Left lung (tissue), 10 donors: ENCODE measurements around the gene ZEB2. TPM values are rescaled to one million over a fixed set of nuclear protein-coding genes. Genes with fewer than 3 reads are reported as not detected.

ENCODE experiments used
- ATAC-seq: fragments of 200-7000 bp; cut with Tn5 transposase; one replicate; pipeline ENCODE4 v1.9.1; 2020; ENCODE audit warnings: moderate library complexity
- DNase-seq, 4 donors: peaks; one replicate each; pipeline ENCODE4 v3.0.0-alpha.2; 2013 to 2020
- H3K27ac ChIP-seq, 2 donors: fragments of 200-600 bp; sonication (generic) in 1 of 2; one replicate each; pipeline versions ENCODE4 v1.5.0 to v1.8.0; 2020 to 2021
- H3K27me3 ChIP-seq, 2 donors: fragments of 200-600 bp; sonication (generic) in 1 of 2; one replicate each; pipeline versions ENCODE4 v1.5.0 to v1.8.0; 2020 to 2021
- H3K36me3 ChIP-seq, 2 donors: fragments of 200-600 bp; sonication (generic) in 1 of 2; one replicate each; pipeline versions ENCODE4 v1.5.0 to v1.8.0; 2020 to 2021
- H3K4me1 ChIP-seq, 2 donors: fragments of 200-600 bp; one replicate each; pipeline ENCODE4 v1.8.0; 2021
- H3K4me3 ChIP-seq, 2 donors: fragments of 200-600 bp; sonication (generic) in 1 of 2; one replicate each; pipeline versions ENCODE4 v1.5.0 to v1.8.0; 2020 to 2021; ENCODE audit warnings: mild to moderate bottlenecking in 1 of 2
- H3K9me3 ChIP-seq, 2 donors: fragments of 200-600 bp; sonication (generic) in 1 of 2; one replicate each; pipeline versions ENCODE4 v1.5.0 to v1.8.0; 2020 to 2021
- intact Hi-C, 2 donors: fragments of 100-400 bp; cut with DNase I; formaldehyde crosslinking; loops; one replicate each; pipeline versions ENCODE4 v1.11.2 to v1.14.2; 2022
- polyA plus RNA-seq, 6 donors: library from polyadenylated mRNA; unstranded; fragments of 120-200 nt; gene quantifications; one replicate each; pipeline ENCODE4 v1.2.1, GENCODE V29; 2013; ENCODE audit not compliant: insufficient read length in 6 of 6
- total RNA-seq, 2 donors: library from RNA; stranded (reverse); fragmentation: NEBNext Ultra II Directional; extraction: Animal tissue kit (Norgen Biotek cat#: 25700); gene quantifications; one replicate each; pipeline ENCODE4 v1.2.1, GENCODE V29; 2021
- TF ChIP-seq, protein P1 (sequence below), 2 donors: fragments of 200-600 bp; sonication (generic) in 1 of 2; IDR thresholded peaks; one replicate each; pipeline versions ENCODE4 v1.5.0 to v1.8.0; 2021; ENCODE audit warnings: antibody characterized with exemption in 2 of 2
- donor health status: DM: no; HTN: yes; CAD: no.
- donor health status: DM: no; HTN: no; CAD: no.

Gene ZEB2
- total and polyA plus RNA-seq, 8 donors: 141 to 292 (median 271) TPM

GRCh38 chr2:144401036-144401435 lies 118.9 kb downstream of the ZEB2 start:
- H3K27me3 ChIP-seq: no peaks in the 10 kb centered on the region
- no peak overlapping the region for H3K4me3 ChIP-seq
- H3K9me3 ChIP-seq: no peaks in the 10 kb centered on the region
- intact Hi-C loops: no loop called here
- H3K4me1 ChIP-seq: peaks cover 8 to 15% of the 10 kb centered on the region in 2 donors
- H3K36me3 ChIP-seq: peaks cover 7 to 87% of the 10 kb centered on the region in 2 donors
- TF ChIP-seq, protein P1, sequence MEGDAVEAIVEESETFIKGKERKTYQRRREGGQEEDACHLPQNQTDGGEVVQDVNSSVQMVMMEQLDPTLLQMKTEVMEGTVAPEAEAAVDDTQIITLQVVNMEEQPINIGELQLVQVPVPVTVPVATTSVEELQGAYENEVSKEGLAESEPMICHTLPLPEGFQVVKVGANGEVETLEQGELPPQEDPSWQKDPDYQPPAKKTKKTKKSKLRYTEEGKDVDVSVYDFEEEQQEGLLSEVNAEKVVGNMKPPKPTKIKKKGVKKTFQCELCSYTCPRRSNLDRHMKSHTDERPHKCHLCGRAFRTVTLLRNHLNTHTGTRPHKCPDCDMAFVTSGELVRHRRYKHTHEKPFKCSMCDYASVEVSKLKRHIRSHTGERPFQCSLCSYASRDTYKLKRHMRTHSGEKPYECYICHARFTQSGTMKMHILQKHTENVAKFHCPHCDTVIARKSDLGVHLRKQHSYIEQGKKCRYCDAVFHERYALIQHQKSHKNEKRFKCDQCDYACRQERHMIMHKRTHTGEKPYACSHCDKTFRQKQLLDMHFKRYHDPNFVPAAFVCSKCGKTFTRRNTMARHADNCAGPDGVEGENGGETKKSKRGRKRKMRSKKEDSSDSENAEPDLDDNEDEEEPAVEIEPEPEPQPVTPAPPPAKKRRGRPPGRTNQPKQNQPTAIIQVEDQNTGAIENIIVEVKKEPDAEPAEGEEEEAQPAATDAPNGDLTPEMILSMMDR (IDR thresholded peaks at IDR 0.05): no peak
- ATAC-seq (no peak), DNase-seq (no peak)
- peak overlapping the region in 1 of 2 donors; percentile 21 for H3K27ac ChIP-seq

- Histone ChIP-seq H3K36me3 (peaks cover 7 to 98% of the 10 kb centered on the region in 2 donors), H3K9me3 (no peaks in the 10 kb centered on the region), H3K27ac (peak overlapping the region in 1 of 2 donors; percentile 60), H3K4me3 (no peak overlapping the region), H3K27me3 (no peaks in the 10 kb centered on the region), H3K4me1 (no peaks in the 10 kb centered on the region)
- intact Hi-C loops: no loop called here
- TF ChIP-seq, protein P1 (IDR thresholded peaks at IDR 0.05): no peak
- ATAC-seq (no peak), DNase-seq (no peak)
Measured at GRCh38 chr2:144396318-144396717, 123.6 kb downstream of the ZEB2 start.

DNA sequence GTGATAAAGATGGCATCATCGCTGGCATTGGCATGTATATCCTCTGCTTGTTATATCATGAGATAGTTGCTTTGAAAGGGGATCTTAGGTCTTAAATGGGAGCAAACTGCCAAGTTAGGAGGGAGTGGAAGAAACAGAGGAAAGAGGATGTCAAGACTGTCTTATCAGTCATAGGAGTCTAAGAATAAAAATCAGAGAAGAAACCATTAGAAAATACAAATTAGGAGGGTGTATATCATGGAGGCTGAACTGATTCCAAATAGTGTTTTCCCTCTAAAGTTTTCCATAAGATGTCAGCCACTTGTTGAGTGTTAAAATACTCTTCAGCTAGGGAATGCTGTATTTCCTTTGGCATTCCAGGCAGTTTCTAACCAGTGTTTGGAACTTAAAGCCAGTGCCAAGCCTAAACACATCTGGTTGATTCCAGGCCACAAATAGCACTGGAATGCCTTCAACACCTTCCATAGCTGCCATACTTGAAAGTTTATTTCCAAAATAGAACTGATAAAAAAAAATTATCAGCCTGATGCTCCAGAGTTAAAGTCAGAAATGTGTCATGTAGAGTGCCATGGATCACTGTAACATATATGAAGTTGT lies 129.4 kb downstream of the ZEB2 start:
- ATAC-seq: no peak

GRCh38 chr2:144389930-144390311 lies 130.0 kb downstream of the ZEB2 start:
- peaks cover 0 to 81% of the 10 kb centered on the region in 2 donors for H3K36me3 ChIP-seq
- H3K27me3 ChIP-seq: no peaks in the 10 kb centered on the region
- TF ChIP-seq, protein P1 (IDR thresholded peaks at IDR 0.05): no peak
- ATAC-seq (no peak), DNase-seq (no peak)
- H3K9me3 ChIP-seq: no peaks in the 10 kb centered on the region
- H3K4me1 ChIP-seq: peaks cover 0 to 10% of the 10 kb centered on the region in 2 donors
- intact Hi-C loops: no loop called here
- H3K27ac ChIP-seq: no peak overlapping the region
- peak overlapping the region in 1 of 2 donors; percentile 28 for H3K4me3 ChIP-seq

More for the DNA sequence above, 129.4 kb downstream of the ZEB2 start:
- H3K27me3 ChIP-seq: no peaks in the 10 kb centered on the region
- H3K36me3 ChIP-seq: peaks cover 0 to 87% of the 10 kb centered on the region in 2 donors
- no peak overlapping the region for H3K4me3 ChIP-seq
- no peak overlapping the region for H3K27ac ChIP-seq
- TF ChIP-seq, protein P1 (IDR thresholded peaks at IDR 0.05): no peak
- no peaks in the 10 kb centered on the region for H3K9me3 ChIP-seq
- intact Hi-C loops: no loop called here
- peaks cover 0 to 6% of the 10 kb centered on the region in 2 donors for H3K4me1 ChIP-seq
- DNase-seq: no peak

GRCh38 chr2:144389151-144389929 lies 130.6 kb downstream of the ZEB2 start:
- Histone ChIP-seq H3K9me3 (no peaks in the 10 kb centered on the region), H3K27ac (no peak overlapping the region), H3K4me1 (peaks cover 0 to 11% of the 10 kb centered on the region in 2 donors), H3K4me3 (peak overlapping the region; percentile 18 to 28), H3K36me3 (peaks cover 0 to 75% of the 10 kb centered on the region in 2 donors), H3K27me3 (no peaks in the 10 kb centered on the region)
- DNase-seq: peak in 2 of 4 donors; percentile 33 to 69
- TF ChIP-seq, protein P1 (IDR thresholded peaks at IDR 0.05): no peak
- intact Hi-C loops: no loop called here
- ATAC-seq: peak; percentile 79
